Measurements from ENCODE around the gene PNPLA2. TPM values are rescaled to one million over a fixed set of nuclear protein-coding genes. Genes with fewer than 3 reads are reported as not detected.

PNPLA2 gene
- total and polyA plus RNA-seq, 10 of the 15 experiments (the other 5 are each of a cell fraction or from before 2014, with no cell fraction given), result 0.19 to 34.0 (median 8.1) TPM

GRCh38 chr11:827146-827896, 8.6 kb downstream of the PNPLA2 start (continued):
- no peak for TF ChIP-seq ZNF592 (IDR thresholded peaks at IDR 0.05)
- no peak for TF ChIP-seq YY1 (IDR thresholded peaks at IDR 0.05; ENCODE audit: low read depth, low read length)
- no peak for TF ChIP-seq NR2C2 (IDR thresholded peaks at IDR 0.05; ENCODE audit: borderline replicate concordance, control insufficient read depth, insufficient read length, low read depth)
- no peak for TF ChIP-seq TCF7 (IDR thresholded peaks at IDR 0.05; ENCODE audit: borderline replicate concordance)
- TF ChIP-seq TAF1 (IDR thresholded peaks at IDR 0.05; ENCODE audit: borderline replicate concordance, low read depth, low read length), result no peak
- no peak for TF ChIP-seq CTCF (IDR thresholded peaks at IDR 0.05 in 2 of 3, conservative IDR thresholded peaks at IDR 0.05 in 1 of 3; ENCODE audit: control insufficient read depth in 2 of 3, extremely low read depth in 1 of 3, insufficient read depth in 1 of 3, low read depth in 3 of 3, low read length in 3 of 3)
- no peak for TF ChIP-seq ZBTB33 (IDR thresholded peaks at IDR 0.05)
- TF ChIP-seq KLF5 (IDR thresholded peaks at IDR 0.05; ENCODE audit: partially characterized antibody), result no peak
- TF ChIP-seq NFIC (IDR thresholded peaks at IDR 0.05; ENCODE audit: low read depth, low read length), result no peak
- TF ChIP-seq ATF2 (IDR thresholded peaks at IDR 0.05; ENCODE audit: low read length), result no peak
- TF ChIP-seq ESRRA (IDR thresholded peaks at IDR 0.05; ENCODE audit: low read length), result no peak
- TF ChIP-seq NBN (IDR thresholded peaks at IDR 0.05), result 0 out of 2 replicates have a peak, but pooled peaks have one; percentile 37
- TF ChIP-seq ZNF622 (IDR thresholded peaks at IDR 0.05), result no peak
- TF ChIP-seq GABPA (IDR thresholded peaks at IDR 0.05; ENCODE audit: low read depth), result no peak
- TF ChIP-seq BCL3 (IDR thresholded peaks at IDR 0.05; ENCODE audit: borderline replicate concordance, insufficient read depth, low read depth, low read length, poor library complexity, severe bottlenecking), result no peak
- no peak for TF ChIP-seq ASH2L (IDR thresholded peaks at IDR 0.05; ENCODE audit: borderline replicate concordance, low read depth)
- no peak; the same call in 1 of the 2 replicates for TF ChIP-seq PKNOX1 (IDR thresholded peaks at IDR 0.05)

All from GM12878 (cell line).